PC-9 (cell line): ENCODE data around the gene HMX3. TPM values are rescaled to one million over a fixed set of nuclear protein-coding genes. Genes with fewer than 3 reads are reported as not detected.
A peak's percentile ranks its signal among the peaks of the same experiment; 100 is the strongest.

Experiments used
- BruUV-seq: library from RNA; stranded (reverse); fragments of 400-500 nt; replicated peaks from 2 replicates; lab custom pipeline; 2021; lab: Mats Ljungman, UMichigan
- CTCF ChIA-PET: fragments of 300-600 bp; sonication (Branson Sonifier 250); formaldehyde crosslinking; loops from one replicate; lab custom pipeline; 2022; ENCODE audit warnings: antibody characterized with exemption; lab: Charles Lee
- POLR2A ChIA-PET: fragments of 300-600 bp; sonication (Branson Sonifier 250); formaldehyde crosslinking; loops from one replicate; lab custom pipeline; 2022; ENCODE audit warnings: antibody characterized with exemption; ENCODE audit not compliant: unreplicated experiment; lab: Charles Lee
- DNase-seq, 2 experiments: peaks; one replicate each; pipeline versions ENCODE4 v3.0.0 to v3.0.0-alpha.2; 2015 to 2022; ENCODE audit warnings: mixed read lengths in 1 of 2
- H2AFZ ChIP-seq: fragments of 200-600 bp; sonication (generic); 2 replicates; pipeline ENCODE4 v1.8.1; 2017; ENCODE audit warnings: antibody characterized with exemption
- H3F3A ChIP-seq: fragments of 200-600 bp; sonication (generic); 2 replicates; pipeline ENCODE4 v1.8.1; 2017; ENCODE audit warnings: antibody characterized with exemption, mild to moderate bottlenecking, low read depth; ENCODE audit not compliant: insufficient read depth
- H3K27ac ChIP-seq: fragments of 200-600 bp; sonication (generic); 2 replicates; pipeline ENCODE4 v1.6.1; 2016; ENCODE audit warnings: mixed run types
- H3K27me3 ChIP-seq: fragments of 200-600 bp; sonication (generic); 2 replicates; pipeline ENCODE4 v1.6.1; 2016; ENCODE audit warnings: low read depth, mixed run types; ENCODE audit not compliant: insufficient read depth
- H3K36me3 ChIP-seq: fragments of 200-600 bp; sonication (generic); 2 replicates; pipeline ENCODE4 v1.6.1; 2016; ENCODE audit warnings: low read depth, mixed run types
- H3K4me1 ChIP-seq: fragments of 200-600 bp; sonication (generic); replicated peaks from 2 replicates; pipeline ENCODE4 v1.6.1; 2016; ENCODE audit warnings: mixed run types; ENCODE audit not compliant: insufficient read depth
- H3K4me2 ChIP-seq: fragments of 200-600 bp; sonication (generic); 2 replicates; pipeline ENCODE4 v1.6.1; 2017; ENCODE audit warnings: mixed run types
- H3K4me3 ChIP-seq: fragments of 200-600 bp; sonication (generic); 2 replicates; pipeline ENCODE4 v1.6.1; 2016; ENCODE audit warnings: mixed run types
- H3K79me2 ChIP-seq: fragments of 200-600 bp; sonication (generic); 2 replicates; pipeline ENCODE4 v1.6.1; 2017; ENCODE audit warnings: low read depth, mixed run types
- H3K9me2 ChIP-seq: fragments of 200-600 bp; sonication (generic); 2 replicates; pipeline ENCODE4 v1.8.1; 2017; ENCODE audit warnings: mild to moderate bottlenecking; ENCODE audit not compliant: insufficient read depth
- H3K9me3 ChIP-seq: fragments of 200-600 bp; sonication (generic); 2 replicates; pipeline ENCODE4 v1.8.1; 2016; ENCODE audit warnings: low read depth; ENCODE audit not compliant: insufficient read depth
- H4K20me1 ChIP-seq: fragments of 200-600 bp; sonication (generic); 2 replicates; pipeline ENCODE4 v1.8.1; 2017; ENCODE audit not compliant: insufficient read depth
- CTCF ChIP-seq: fragments of 200-600 bp; sonication (generic); conservative IDR thresholded peaks from 2 replicates; pipeline ENCODE4 v1.6.1; 2017; ENCODE audit warnings: mixed run types, antibody characterized with exemption, mild to moderate bottlenecking, moderate library complexity
- EZH2 ChIP-seq: fragments of 200-600 bp; sonication (generic); IDR thresholded peaks from 2 replicates; pipeline ENCODE4 v1.8.0; 2017; ENCODE audit warnings: antibody characterized with exemption, low read depth
- intact Hi-C: fragments of 100-400 bp; cut with micrococcal nuclease; formaldehyde crosslinking; loops from one replicate; pipeline ENCODE4 v1.10.0; 2022; ENCODE audit not compliant: unreplicated experiment
- total RNA-seq: library from RNA; stranded (reverse); gene quantifications from 2 replicates; pipeline ENCODE4 v1.2.3, GENCODE V29; 2021

The HMX3 gene
- total RNA-seq, 1 experiment from 2014 or later, result not detected

- CTCF ChIA-PET, result no interaction called here
- POLR2A ChIA-PET, result no interaction called here
- no TSS peak for BruUV-seq
Observed at GRCh38 chr10:123126246-123126645, 9.5 kb upstream of the HMX3 start.

GRCh38 chr10:123129618-123130271 lies 6.0 kb upstream of the HMX3 start:
- Histone ChIP-seq H4K20me1 (no peaks in the 10 kb centered on the region), H3K4me1 (peaks cover 14% of the 10 kb centered on the region), H3K79me2 (no peaks in the 10 kb centered on the region), H3F3A (no peaks in the 10 kb centered on the region), H3K27me3 (no peaks in the 10 kb centered on the region), H3K4me2 (peak overlapping the region; percentile 34; the same call in 1 of the 2 replicates), H3K9me2 (no peaks in the 10 kb centered on the region), H3K27ac (no peak overlapping the region), H3K9me3 (no peaks in the 10 kb centered on the region), H3K4me3 (no peak overlapping the region), H3K36me3 (no peaks in the 10 kb centered on the region), H2AFZ (no peak overlapping the region)
- TF ChIP-seq CTCF, result no peak
- ChIA-PET POLR2A (no interaction called here), CTCF (no interaction called here)
- no TSS peak for BruUV-seq
- intact Hi-C loops, result loop anchor here (5.0 kb wide), 1 partner anchor 87 kb away; no protein-coding TSS in a partner anchor
- peak in 1 of 2 experiments; percentile 66 for DNase-seq

More at GRCh38 chr10:123126246-123126645, 9.5 kb upstream of the HMX3 start:
- Histone ChIP-seq H3K4me1 (peaks cover 14% of the 10 kb centered on the region), H3K4me2 (no peak overlapping the region), H2AFZ (no peak overlapping the region), H3K27me3 (no peaks in the 10 kb centered on the region), H3K4me3 (no peak overlapping the region), H3K36me3 (no peaks in the 10 kb centered on the region), H3K27ac (no peak overlapping the region), H3K79me2 (no peaks in the 10 kb centered on the region), H4K20me1 (no peaks in the 10 kb centered on the region), H3K9me2 (no peaks in the 10 kb centered on the region), H3F3A (no peaks in the 10 kb centered on the region), H3K9me3 (no peaks in the 10 kb centered on the region)
- no peak for TF ChIP-seq EZH2
- TF ChIP-seq CTCF, result no peak
- DNase-seq, result no peak
- intact Hi-C loops, result no loop called here

- H3K4me2 ChIP-seq, result no peak overlapping the region; the same call in 1 of the 2 replicates
- H3K9me2 ChIP-seq, result no peaks in the 10 kb centered on the region
- DNase-seq, result peak in 1 of 2 experiments; percentile 65
- intact Hi-C loops, result loop anchor here (2.0 to 5.0 kb wide), 3 partner anchors 91 to 426 kb away; no protein-coding TSS in a partner anchor
- H4K20me1 ChIP-seq, result no peaks in the 10 kb centered on the region
- H3K4me3 ChIP-seq, result no peak overlapping the region
- no peak for TF ChIP-seq EZH2
- peak; percentile 60 for TF ChIP-seq CTCF
- CTCF ChIA-PET, result interaction anchor here (0.6 kb wide), 1 partner anchor 1998 kb away, joined by 3 read pairs; no protein-coding TSS in a partner anchor
- peaks cover 14% of the 10 kb centered on the region for H3K4me1 ChIP-seq
- POLR2A ChIA-PET, result no interaction called here
- no peak overlapping the region for H2AFZ ChIP-seq
- H3K79me2 ChIP-seq, result no peaks in the 10 kb centered on the region
- H3K36me3 ChIP-seq, result no peaks in the 10 kb centered on the region
- H3F3A ChIP-seq, result no peaks in the 10 kb centered on the region
- no peaks in the 10 kb centered on the region for H3K27me3 ChIP-seq
- no peaks in the 10 kb centered on the region for H3K9me3 ChIP-seq
- BruUV-seq, result no TSS peak
- H3K27ac ChIP-seq, result no peak overlapping the region
Observed at GRCh38 chr10:123132576-123133477, 2.9 kb upstream of the HMX3 start.
